Mucosa of descending colon (tissue), 3 donors: ENCODE measurements around the gene TBC1D1. TPM values are rescaled to one million over a fixed set of nuclear protein-coding genes. Genes with fewer than 3 reads are reported as not detected.

Source experiments
- ATAC-seq: fragments of 200-7000 bp; cut with Tn5 transposase; one replicate; pipeline ENCODE4 v1.9.1; 2020; ENCODE audit warnings: mild to moderate bottlenecking, moderate library complexity
- DNase-seq, 3 donors: peaks; one replicate each; pipeline ENCODE4 v3.0.0-alpha.2; 2020
- H3K36me3 ChIP-seq: fragments of 200-600 bp; one replicate; pipeline ENCODE4 v1.8.0; 2021; ENCODE audit warnings: low read depth, mild to moderate bottlenecking
- H3K4me1 ChIP-seq: fragments of 200-600 bp; one replicate; pipeline ENCODE4 v1.8.0; 2021; ENCODE audit warnings: low read depth, mild to moderate bottlenecking
- H3K4me3 ChIP-seq: fragments of 200-600 bp; one replicate; pipeline ENCODE4 v1.8.0; 2021; ENCODE audit warnings: mild to moderate bottlenecking
- H3K9me3 ChIP-seq: fragments of 200-600 bp; one replicate; pipeline ENCODE4 v1.8.0; 2021; ENCODE audit warnings: mild to moderate bottlenecking
- intact Hi-C, 2 donors: fragments of 100-400 bp; cut with DNase I in 1 of 2; cut with micrococcal nuclease in 1 of 2; formaldehyde crosslinking; loops; one replicate each; pipeline versions ENCODE4 v1.11.0 to v1.11.1; 2022; cut with DNase I, micrococcal nuclease
- total RNA-seq, 3 donors: library from RNA; stranded (reverse); fragmentation: NEBNext Ultra II Directional in 2 of 3; extraction: Animal tissue kit (Norgen Biotek cat#: 25700) in 2 of 3; gene quantifications; one replicate each; pipeline versions ENCODE4 v1.2.1 to v1.2.4, GENCODE V29; 2021 to 2023
- TF ChIP-seq, protein P1 (sequence below): fragments of 200-600 bp; IDR thresholded peaks from one replicate; pipeline ENCODE4 v1.8.0; 2022; ENCODE audit warnings: antibody characterized with exemption, mild to moderate bottlenecking
- donor health status: DM: no; HTN: no; CAD: no; lungs with moderate emphysema.
- donor health status: DM: no; HTN: no; CAD: no.
- donor health status: DM: no; HTN: yes; CAD: no.

The TBC1D1 gene
- total RNA-seq, 3 donors from 2014 or later, result 50.2 to 249 (median 71.6) TPM

DNA sequence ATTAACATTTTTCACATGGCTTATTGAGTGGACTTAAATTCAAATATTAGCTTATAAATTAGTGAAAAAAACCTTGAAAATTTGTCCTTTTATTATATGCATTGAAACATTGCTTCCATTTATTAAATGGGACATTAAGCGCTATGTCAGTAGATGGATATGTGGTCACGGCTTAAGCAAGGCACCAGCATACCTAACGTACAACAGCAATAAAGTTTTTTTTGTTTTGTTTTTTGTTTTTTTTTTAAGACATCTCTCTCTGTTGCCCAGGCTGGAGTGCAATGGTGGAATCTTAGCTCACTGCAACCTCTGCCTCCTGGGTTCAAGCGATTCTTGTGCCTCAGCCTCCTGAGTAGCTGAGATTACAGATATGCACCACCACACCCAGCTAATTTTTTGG, 32.8 kb upstream of the TBC1D1 start:
- no peak overlapping the region for H3K4me3 ChIP-seq
- DNase-seq, result no peak
- H3K4me1 ChIP-seq, result no peaks in the 10 kb centered on the region
- TF ChIP-seq, protein P1, sequence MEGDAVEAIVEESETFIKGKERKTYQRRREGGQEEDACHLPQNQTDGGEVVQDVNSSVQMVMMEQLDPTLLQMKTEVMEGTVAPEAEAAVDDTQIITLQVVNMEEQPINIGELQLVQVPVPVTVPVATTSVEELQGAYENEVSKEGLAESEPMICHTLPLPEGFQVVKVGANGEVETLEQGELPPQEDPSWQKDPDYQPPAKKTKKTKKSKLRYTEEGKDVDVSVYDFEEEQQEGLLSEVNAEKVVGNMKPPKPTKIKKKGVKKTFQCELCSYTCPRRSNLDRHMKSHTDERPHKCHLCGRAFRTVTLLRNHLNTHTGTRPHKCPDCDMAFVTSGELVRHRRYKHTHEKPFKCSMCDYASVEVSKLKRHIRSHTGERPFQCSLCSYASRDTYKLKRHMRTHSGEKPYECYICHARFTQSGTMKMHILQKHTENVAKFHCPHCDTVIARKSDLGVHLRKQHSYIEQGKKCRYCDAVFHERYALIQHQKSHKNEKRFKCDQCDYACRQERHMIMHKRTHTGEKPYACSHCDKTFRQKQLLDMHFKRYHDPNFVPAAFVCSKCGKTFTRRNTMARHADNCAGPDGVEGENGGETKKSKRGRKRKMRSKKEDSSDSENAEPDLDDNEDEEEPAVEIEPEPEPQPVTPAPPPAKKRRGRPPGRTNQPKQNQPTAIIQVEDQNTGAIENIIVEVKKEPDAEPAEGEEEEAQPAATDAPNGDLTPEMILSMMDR, result no peak
- no peak for ATAC-seq
- no peaks in the 10 kb centered on the region for H3K36me3 ChIP-seq
- H3K9me3 ChIP-seq, result no peaks in the 10 kb centered on the region
- intact Hi-C loops, result no loop called here

DNA sequence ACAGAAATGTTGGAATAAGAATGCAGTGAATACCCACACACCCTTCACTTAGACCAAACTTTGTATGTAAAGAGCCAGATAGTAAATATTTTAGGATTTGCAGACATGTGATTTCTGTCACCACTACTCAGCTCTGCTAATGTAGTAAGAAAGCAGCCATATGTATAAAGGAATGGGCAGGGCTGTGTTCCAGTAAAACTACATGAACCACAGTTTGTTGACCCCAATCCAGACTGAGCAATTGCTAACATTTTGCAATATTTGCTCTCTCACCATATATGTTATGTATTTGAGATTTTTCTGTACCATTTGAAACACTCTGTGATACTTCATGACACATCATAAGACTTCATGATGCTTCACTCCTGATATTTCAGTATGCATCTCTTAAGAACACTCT, 32.0 kb upstream of the TBC1D1 start:
- ATAC-seq, result no peak
- no peaks in the 10 kb centered on the region for H3K36me3 ChIP-seq
- no peak for DNase-seq
- H3K4me1 ChIP-seq, result no peaks in the 10 kb centered on the region
- H3K4me3 ChIP-seq, result no peak overlapping the region
- intact Hi-C loops, result no loop called here
- H3K9me3 ChIP-seq, result no peaks in the 10 kb centered on the region
- TF ChIP-seq, protein P1, result no peak

GRCh38 chr4:37860266-37860665, 30.6 kb upstream of the TBC1D1 start:
- ATAC-seq (no peak), DNase-seq (no peak)
- Histone ChIP-seq H3K36me3 (no peaks in the 10 kb centered on the region), H3K4me3 (no peak overlapping the region), H3K4me1 (no peaks in the 10 kb centered on the region), H3K9me3 (no peaks in the 10 kb centered on the region)
- intact Hi-C loops, result no loop called here
- TF ChIP-seq, protein P1, result no peak

GRCh38 chr4:37862961-37863360, 27.9 kb upstream of the TBC1D1 start:
- intact Hi-C loops, result no loop called here
- no peak overlapping the region for H3K4me3 ChIP-seq
- no peaks in the 10 kb centered on the region for H3K4me1 ChIP-seq
- H3K36me3 ChIP-seq, result no peaks in the 10 kb centered on the region
- no peaks in the 10 kb centered on the region for H3K9me3 ChIP-seq
- ATAC-seq (no peak), DNase-seq (no peak)
- TF ChIP-seq, protein P1, result no peak

- no peak for DNase-seq
- intact Hi-C loops, result no loop called here
- H3K36me3 ChIP-seq, result no peaks in the 10 kb centered on the region
- H3K4me3 ChIP-seq, result no peak overlapping the region
- no peaks in the 10 kb centered on the region for H3K4me1 ChIP-seq
- TF ChIP-seq, protein P1, result no peak
- ATAC-seq, result no peak
- H3K9me3 ChIP-seq, result no peaks in the 10 kb centered on the region
Observed at GRCh38 chr4:37864786-37865185, 26.1 kb upstream of the TBC1D1 start.

GRCh38 chr4:37865450-37865849, 25.4 kb upstream of the TBC1D1 start:
- Histone ChIP-seq H3K4me1 (no peaks in the 10 kb centered on the region), H3K4me3 (no peak overlapping the region), H3K9me3 (no peaks in the 10 kb centered on the region), H3K36me3 (no peaks in the 10 kb centered on the region)
- no peak for DNase-seq
- intact Hi-C loops, result no loop called here
- no peak for ATAC-seq
- TF ChIP-seq, protein P1, result no peak
